ENCODE measurements around the gene TK2. TPM values are rescaled to one million over a fixed set of nuclear protein-coding genes. Genes with fewer than 3 reads are reported as not detected.

The TK2 gene
- total and polyA plus RNA-seq, 9 of the 15 experiments (the other 6 are each of a cell fraction or from before 2014, with no cell fraction given): 1.1 to 10.2 (median 5.3) TPM

GRCh38 chr16:66507731-66508239 lies 42.1 kb downstream of the TK2 start:
- no peak overlapping the region for H3K4me2 ChIP-seq (ENCODE audit: insufficient read depth, low read length)
- no peak overlapping the region for H3K27ac ChIP-seq (ENCODE audit: extremely low read depth, low read depth, low read length)
- BruUV-seq (replicated peaks): no TSS peak
- TF ChIP-seq ZFPM2 (CRISPR knock-in tag; IDR thresholded peaks at IDR 0.05): no peak
- no peaks in the 10 kb centered on the region for H4K20me1 ChIP-seq (replicated peaks; ENCODE audit: control insufficient read depth, insufficient read depth, low read length)
- POLR2A ChIA-PET: no interaction called here
- no peak for FAIRE-seq
- CTCF ChIA-PET (ENCODE audit: low intra/inter-chr PET ratio): no interaction called here
- no peak for DNase-seq (ENCODE audit: extremely low read depth in 1 of 4, low spot score in 3 of 4)
- H3K9ac ChIP-seq (ENCODE audit: insufficient read depth in 1 of 2, low read depth in 2 of 2, low read length in 2 of 2): no peak overlapping the region
- H3K4me3 ChIP-seq: no peak overlapping the region
- no peaks in the 10 kb centered on the region for H3K9me1 ChIP-seq (ENCODE audit: control insufficient read depth, insufficient read depth, low read length)
- ATAC-seq: no peak
- in situ Hi-C loops (cut with MboI) (no loop called here), intact Hi-C loops (cut with micrococcal nuclease) (no loop called here)
- peaks cover 10 to 13% of the 10 kb centered on the region in 2 experiments; a peak in 3 of 5 replicates for H3K4me1 ChIP-seq (replicated peaks in 1 of 2; ENCODE audit: control insufficient read depth in 2 of 2, insufficient read depth in 2 of 2, low read length in 2 of 2)
- H2AFZ ChIP-seq (ENCODE audit: low read depth, low read length): no peak overlapping the region
- WGBS (ENCODE audit: insufficient coverage, low coverage, missing lambda C conversion rate): 25% methylated on average over 4 of the region's 4 CpGs
- H3K79me2 ChIP-seq (ENCODE audit: control insufficient read depth, insufficient read depth, low read length): no peaks in the 10 kb centered on the region
- H3K9me3 ChIP-seq (replicated peaks; ENCODE audit: control insufficient read depth, insufficient read depth, low read depth, low read length): no peaks in the 10 kb centered on the region
- no peaks in the 10 kb centered on the region; the same call in 2 of the 3 replicates for H3K36me3 ChIP-seq (ENCODE audit: control insufficient read depth, insufficient read depth, low read length)
- H3K27me3 ChIP-seq (ENCODE audit: control insufficient read depth in 2 of 2, insufficient read depth in 2 of 2, low read length in 2 of 2): no peaks in the 10 kb centered on the region

- FAIRE-seq (no peak), ATAC-seq (no peak), DNase-seq (ENCODE audit: extremely low read depth in 1 of 4, low spot score in 3 of 4) (no peak)
- BruUV-seq (replicated peaks): no TSS peak
- POLR2A ChIA-PET: no interaction called here
- H4K20me1 ChIP-seq (replicated peaks; ENCODE audit: control insufficient read depth, insufficient read depth, low read length): no peaks in the 10 kb centered on the region
- intact Hi-C loops (cut with micrococcal nuclease) (no loop called here), in situ Hi-C loops (cut with MboI) (no loop called here)
- H3K9me1 ChIP-seq (ENCODE audit: control insufficient read depth, insufficient read depth, low read length): no peaks in the 10 kb centered on the region
- no peaks in the 10 kb centered on the region for H3K9me3 ChIP-seq (replicated peaks; ENCODE audit: control insufficient read depth, insufficient read depth, low read depth, low read length)
- H3K27me3 ChIP-seq (ENCODE audit: control insufficient read depth in 2 of 2, insufficient read depth in 2 of 2, low read length in 2 of 2): no peaks in the 10 kb centered on the region
- no peaks in the 10 kb centered on the region for H3K79me2 ChIP-seq (ENCODE audit: control insufficient read depth, insufficient read depth, low read length)
- H3K4me1 ChIP-seq (replicated peaks in 1 of 2; ENCODE audit: control insufficient read depth in 2 of 2, insufficient read depth in 2 of 2, low read length in 2 of 2): no peaks in the 10 kb centered on the region
- CTCF ChIA-PET (ENCODE audit: low intra/inter-chr PET ratio): no interaction called here
- H3K36me3 ChIP-seq (ENCODE audit: control insufficient read depth, insufficient read depth, low read length): no peaks in the 10 kb centered on the region
- H3K9ac ChIP-seq (ENCODE audit: insufficient read depth in 1 of 2, low read depth in 2 of 2, low read length in 2 of 2): no peak overlapping the region
- no peak for TF ChIP-seq ATF2 (CRISPR knock-in tag; IDR thresholded peaks at IDR 0.05)
- no peak for TF ChIP-seq CEBPG (CRISPR knock-in tag; IDR thresholded peaks at IDR 0.05)
- TF ChIP-seq CEBPG (tag; conservative IDR thresholded peaks at IDR 0.05 in 1 of 2, IDR thresholded peaks at IDR 0.05 in 1 of 2): 0 out of 4 replicates have a peak, but pooled peaks of 1 of the 2 experiments have one; percentile 28
- TF ChIP-seq CEBPB (tag; IDR thresholded peaks at IDR 0.05): peak; percentile 59
- WGBS (ENCODE audit: insufficient coverage, low coverage, missing lambda C conversion rate): 57% methylated on average over 3 of the region's 3 CpGs
- no peak overlapping the region for H2AFZ ChIP-seq (ENCODE audit: low read depth, low read length)
- no peak overlapping the region for H3K4me2 ChIP-seq (ENCODE audit: insufficient read depth, low read length)
- H3K4me3 ChIP-seq: no peak overlapping the region
- H3K27ac ChIP-seq (ENCODE audit: extremely low read depth, low read depth, low read length): no peak overlapping the region
These were observed 46.3 kb downstream of the TK2 start for GRCh38 chr16:66503612-66504011.
